ACC112 (cell line): ENCODE results near the gene KLF5.

Experiments used
- H2AFZ ChIP-seq: fragments of 200-600 bp; sonication (generic); one replicate; pipeline ENCODE4 v1.6.0; 2017; ENCODE audit warnings: antibody characterized with exemption, low read length; ENCODE audit not compliant: unreplicated experiment
- H3K27ac ChIP-seq: fragments of 200-600 bp; sonication (generic); 2 replicates; pipeline ENCODE4 v1.5.1; 2014; ENCODE audit warnings: low read depth, mild to moderate bottlenecking, antibody characterized with exemption, low read length, moderate library complexity
- H3K27me3 ChIP-seq: fragments of 200-600 bp; sonication (generic); 2 replicates; pipeline ENCODE4 v1.6.1; 2014; ENCODE audit warnings: mild to moderate bottlenecking, antibody characterized with exemption, low read length, moderate library complexity, mixed read lengths; ENCODE audit not compliant: insufficient read depth
- H3K36me3 ChIP-seq: fragments of 200-600 bp; sonication (generic); 2 replicates; pipeline ENCODE4 v1.6.1; 2016; ENCODE audit warnings: mild to moderate bottlenecking, antibody characterized with exemption, low read length, moderate library complexity, mixed read lengths; ENCODE audit not compliant: insufficient read depth
- H3K4me1 ChIP-seq: fragments of 200-600 bp; sonication (generic); one replicate; pipeline ENCODE4 v1.6.1; 2016; ENCODE audit warnings: low read length, mixed read lengths; ENCODE audit not compliant: insufficient read depth, unreplicated experiment, control insufficient read depth
- H3K4me3 ChIP-seq: fragments of 200-600 bp; sonication (generic); 2 replicates; pipeline ENCODE4 v1.5.1; 2014; ENCODE audit warnings: mild to moderate bottlenecking, low read depth, low read length
- H3K79me2 ChIP-seq: fragments of 200-600 bp; sonication (generic); one replicate; pipeline ENCODE4 v1.6.0; 2016; ENCODE audit warnings: low read length; ENCODE audit not compliant: control insufficient read depth, unreplicated experiment, insufficient read depth

Gene KLF5

GRCh38 chr13:73058736-73059459 lies at the start of gene KLF5:
Gene KLF5 (plus strand): TSS chr13:73059005. CDS start chr13:73059328, 323 bp downstream.
- Histone ChIP-seq H3K27ac (peak within 1 kb of the TSS; percentile 59), H3K4me1 (peaks cover 35% of the 10 kb centered on the region), H3K79me2 (peaks cover 20% of the 10 kb centered on the region), H3K27me3 (no peaks in the 10 kb centered on the region), H3K4me3 (peak within 1 kb of the TSS; percentile 78), H3K36me3 (peaks cover 4% of the 10 kb centered on the region; the same call in 1 of the 2 replicates), H2AFZ (peak within 1 kb of the TSS; percentile 85)

GRCh38 chr13:73011751-73012150 lies 47.1 kb upstream of the KLF5 start:
- no peaks in the 10 kb centered on the region for H3K4me1 ChIP-seq
- H3K36me3 ChIP-seq = peaks cover 6% of the 10 kb centered on the region; the same call in 1 of the 2 replicates
- H2AFZ ChIP-seq = no peak overlapping the region
- no peak overlapping the region for H3K27ac ChIP-seq
- H3K27me3 ChIP-seq = no peaks in the 10 kb centered on the region
- no peak overlapping the region for H3K4me3 ChIP-seq
- H3K79me2 ChIP-seq = no peaks in the 10 kb centered on the region

- Histone ChIP-seq H3K27me3 (no peaks in the 10 kb centered on the region), H2AFZ (no peak overlapping the region), H3K36me3 (no peaks in the 10 kb centered on the region; the same call in 1 of the 2 replicates), H3K79me2 (no peaks in the 10 kb centered on the region), H3K4me1 (no peaks in the 10 kb centered on the region), H3K4me3 (no peak overlapping the region), H3K27ac (no peak overlapping the region)
These were observed 43.0 kb upstream of the KLF5 start for GRCh38 chr13:73015805-73016204.

GRCh38 chr13:73018336-73018735 lies 40.5 kb upstream of the KLF5 start:
- H2AFZ ChIP-seq = no peak overlapping the region
- no peaks in the 10 kb centered on the region for H3K4me1 ChIP-seq
- H3K27me3 ChIP-seq = no peaks in the 10 kb centered on the region
- no peaks in the 10 kb centered on the region; the same call in 1 of the 2 replicates for H3K36me3 ChIP-seq
- H3K79me2 ChIP-seq = no peaks in the 10 kb centered on the region
- no peak overlapping the region for H3K4me3 ChIP-seq
- no peak overlapping the region for H3K27ac ChIP-seq

GRCh38 chr13:73025217-73026012 lies 33.4 kb upstream of the KLF5 start:
- Histone ChIP-seq H3K36me3 (no peaks in the 10 kb centered on the region), H3K79me2 (no peaks in the 10 kb centered on the region), H3K4me1 (no peaks in the 10 kb centered on the region), H3K27ac (no peak overlapping the region), H3K27me3 (no peaks in the 10 kb centered on the region), H2AFZ (no peak overlapping the region), H3K4me3 (no peak overlapping the region)

- H3K27ac ChIP-seq = no peak overlapping the region
- no peaks in the 10 kb centered on the region for H3K4me1 ChIP-seq
- no peaks in the 10 kb centered on the region for H3K27me3 ChIP-seq
- no peak overlapping the region for H3K4me3 ChIP-seq
- no peak overlapping the region for H2AFZ ChIP-seq
- H3K36me3 ChIP-seq = no peaks in the 10 kb centered on the region
- no peaks in the 10 kb centered on the region for H3K79me2 ChIP-seq
These were observed 23.9 kb upstream of the KLF5 start for GRCh38 chr13:73034901-73035300.

GRCh38 chr13:73035660-73036059 lies 23.1 kb upstream of the KLF5 start:
- no peak overlapping the region for H2AFZ ChIP-seq
- no peak overlapping the region for H3K4me3 ChIP-seq
- H3K79me2 ChIP-seq = no peaks in the 10 kb centered on the region
- H3K4me1 ChIP-seq = no peaks in the 10 kb centered on the region
- H3K27ac ChIP-seq = no peak overlapping the region
- no peaks in the 10 kb centered on the region for H3K36me3 ChIP-seq
- H3K27me3 ChIP-seq = no peaks in the 10 kb centered on the region

GRCh38 chr13:73036566-73036965 lies 22.2 kb upstream of the KLF5 start:
- Histone ChIP-seq H3K27ac (no peak overlapping the region), H3K36me3 (no peaks in the 10 kb centered on the region)

GRCh38 chr13:73038064-73038463 lies 20.7 kb upstream of the KLF5 start:
- Histone ChIP-seq H3K79me2 (no peaks in the 10 kb centered on the region), H3K4me1 (no peaks in the 10 kb centered on the region), H3K4me3 (no peak overlapping the region), H2AFZ (no peak overlapping the region), H3K27me3 (no peaks in the 10 kb centered on the region), H3K36me3 (no peaks in the 10 kb centered on the region), H3K27ac (no peak overlapping the region)

More at GRCh38 chr13:73036566-73036965, 22.2 kb upstream of the KLF5 start:
- Histone ChIP-seq H3K4me3 (no peak overlapping the region), H3K27me3 (no peaks in the 10 kb centered on the region), H2AFZ (no peak overlapping the region), H3K79me2 (no peaks in the 10 kb centered on the region), H3K4me1 (no peaks in the 10 kb centered on the region)

GRCh38 chr13:73039201-73040108 lies 19.4 kb upstream of the KLF5 start:
- no peaks in the 10 kb centered on the region for H3K36me3 ChIP-seq
- no peak overlapping the region for H3K4me3 ChIP-seq
- no peaks in the 10 kb centered on the region for H3K27me3 ChIP-seq
- no peaks in the 10 kb centered on the region for H3K79me2 ChIP-seq
- no peaks in the 10 kb centered on the region for H3K4me1 ChIP-seq
- H3K27ac ChIP-seq = no peak overlapping the region
- H2AFZ ChIP-seq = no peak overlapping the region
